ENCODE measurements around the gene PYGO1. TPM values are rescaled to one million over a fixed set of nuclear protein-coding genes. Genes with fewer than 3 reads are reported as not detected.
A peak's percentile ranks its signal among the peaks of the same experiment; 100 is the strongest.

Gene PYGO1
- total RNA-seq, 1 experiment from 2014 or later = 0.55 TPM

DNA sequence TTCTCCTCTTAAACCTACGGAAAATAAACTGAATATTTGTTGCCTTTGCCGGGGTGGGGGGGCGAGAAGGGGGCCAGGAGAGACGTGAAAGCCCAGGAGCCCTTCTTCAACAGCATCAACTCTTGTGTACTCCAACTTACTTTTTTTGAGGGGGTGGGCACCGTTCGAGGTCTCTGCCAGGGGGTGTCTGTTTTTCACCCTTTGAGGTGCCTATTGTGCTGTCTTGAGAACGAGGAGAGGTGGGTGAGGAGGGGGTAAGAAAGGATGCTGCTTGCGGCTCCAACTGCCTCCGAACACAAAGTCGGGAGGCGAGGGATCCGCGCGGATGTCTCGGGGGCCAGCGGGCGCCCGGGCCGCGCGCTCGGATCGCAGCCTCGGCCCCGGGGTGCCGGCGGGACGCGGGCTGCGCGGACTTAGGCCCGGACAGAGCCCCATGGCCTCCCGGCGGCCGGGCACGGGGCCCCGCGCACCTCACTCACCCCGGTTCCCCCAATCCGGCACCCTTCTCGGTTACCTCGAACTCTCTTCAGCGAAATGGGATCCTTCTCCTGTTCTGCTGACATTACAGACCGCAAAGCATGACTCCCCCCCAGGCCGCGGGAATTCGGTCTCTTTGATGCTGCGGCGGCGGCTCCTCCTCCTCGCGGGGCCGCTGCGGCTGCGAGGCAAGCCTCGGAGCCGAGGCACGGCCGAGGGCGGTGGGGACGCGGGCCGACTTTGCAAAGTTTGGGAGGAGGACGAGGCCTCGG lies 650 bp downstream of the PYGO1 start:
- Mint-ChIP-seq H3K4me3 (peak overlapping the region; percentile 61), H3K9me3 (peaks cover 4% of the 10 kb centered on the region; the same call in 1 of the 2 replicates), H3K36me3 (peaks cover 6% of the 10 kb centered on the region; the same call in 1 of the 2 replicates), H3K27me3 (ENCODE audit: low read depth) (peaks cover 44% of the 10 kb centered on the region), H3K27ac (no peak overlapping the region), H3K4me1 (peaks cover 4% of the 10 kb centered on the region)
- TF ChIP-seq OVOL2 (CRISPR knock-in tag; IDR thresholded peaks at IDR 0.05; ENCODE audit: borderline replicate concordance) (no peak), TEAD1 (CRISPR knock-in tag; IDR thresholded peaks at IDR 0.05) (no peak), SMAD3 (CRISPR knock-in tag; IDR thresholded peaks at IDR 0.05; ENCODE audit: borderline replicate concordance) (no peak), MYBL2 (CRISPR knock-in tag; IDR thresholded peaks at IDR 0.05) (no peak), CREB1 (CRISPR knock-in tag; IDR thresholded peaks at IDR 0.05) (no peak), MXD4 (CRISPR knock-in tag; IDR thresholded peaks at IDR 0.05; ENCODE audit: borderline replicate concordance) (no peak), TCF7 (CRISPR knock-in tag; IDR thresholded peaks at IDR 0.05; ENCODE audit: low read depth) (no peak), TP53 (CRISPR knock-in tag; IDR thresholded peaks at IDR 0.05) (no peak), GTF2I (CRISPR knock-in tag; conservative IDR thresholded peaks at IDR 0.05) (no peak)
- TF ChIP-seq, protein P1, sequence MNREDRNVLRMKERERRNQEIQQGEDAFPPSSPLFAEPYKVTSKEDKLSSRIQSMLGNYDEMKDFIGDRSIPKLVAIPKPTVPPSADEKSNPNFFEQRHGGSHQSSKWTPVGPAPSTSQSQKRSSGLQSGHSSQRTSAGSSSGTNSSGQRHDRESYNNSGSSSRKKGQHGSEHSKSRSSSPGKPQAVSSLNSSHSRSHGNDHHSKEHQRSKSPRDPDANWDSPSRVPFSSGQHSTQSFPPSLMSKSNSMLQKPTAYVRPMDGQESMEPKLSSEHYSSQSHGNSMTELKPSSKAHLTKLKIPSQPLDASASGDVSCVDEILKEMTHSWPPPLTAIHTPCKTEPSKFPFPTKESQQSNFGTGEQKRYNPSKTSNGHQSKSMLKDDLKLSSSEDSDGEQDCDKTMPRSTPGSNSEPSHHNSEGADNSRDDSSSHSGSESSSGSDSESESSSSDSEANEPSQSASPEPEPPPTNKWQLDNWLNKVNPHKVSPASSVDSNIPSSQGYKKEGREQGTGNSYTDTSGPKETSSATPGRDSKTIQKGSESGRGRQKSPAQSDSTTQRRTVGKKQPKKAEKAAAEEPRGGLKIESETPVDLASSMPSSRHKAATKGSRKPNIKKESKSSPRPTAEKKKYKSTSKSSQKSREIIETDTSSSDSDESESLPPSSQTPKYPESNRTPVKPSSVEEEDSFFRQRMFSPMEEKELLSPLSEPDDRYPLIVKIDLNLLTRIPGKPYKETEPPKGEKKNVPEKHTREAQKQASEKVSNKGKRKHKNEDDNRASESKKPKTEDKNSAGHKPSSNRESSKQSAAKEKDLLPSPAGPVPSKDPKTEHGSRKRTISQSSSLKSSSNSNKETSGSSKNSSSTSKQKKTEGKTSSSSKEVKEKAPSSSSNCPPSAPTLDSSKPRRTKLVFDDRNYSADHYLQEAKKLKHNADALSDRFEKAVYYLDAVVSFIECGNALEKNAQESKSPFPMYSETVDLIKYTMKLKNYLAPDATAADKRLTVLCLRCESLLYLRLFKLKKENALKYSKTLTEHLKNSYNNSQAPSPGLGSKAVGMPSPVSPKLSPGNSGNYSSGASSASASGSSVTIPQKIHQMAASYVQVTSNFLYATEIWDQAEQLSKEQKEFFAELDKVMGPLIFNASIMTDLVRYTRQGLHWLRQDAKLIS (CRISPR knock-in tag; IDR thresholded peaks at IDR 0.05; ENCODE audit: borderline replicate concordance) = no peak
- TF ChIP-seq, protein P2, sequence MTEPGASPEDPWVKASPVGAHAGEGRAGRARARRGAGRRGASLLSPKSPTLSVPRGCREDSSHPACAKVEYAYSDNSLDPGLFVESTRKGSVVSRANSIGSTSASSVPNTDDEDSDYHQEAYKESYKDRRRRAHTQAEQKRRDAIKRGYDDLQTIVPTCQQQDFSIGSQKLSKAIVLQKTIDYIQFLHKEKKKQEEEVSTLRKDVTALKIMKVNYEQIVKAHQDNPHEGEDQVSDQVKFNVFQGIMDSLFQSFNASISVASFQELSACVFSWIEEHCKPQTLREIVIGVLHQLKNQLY (CRISPR knock-in tag; IDR thresholded peaks at IDR 0.05) = no peak
- TF ChIP-seq, protein P3, sequence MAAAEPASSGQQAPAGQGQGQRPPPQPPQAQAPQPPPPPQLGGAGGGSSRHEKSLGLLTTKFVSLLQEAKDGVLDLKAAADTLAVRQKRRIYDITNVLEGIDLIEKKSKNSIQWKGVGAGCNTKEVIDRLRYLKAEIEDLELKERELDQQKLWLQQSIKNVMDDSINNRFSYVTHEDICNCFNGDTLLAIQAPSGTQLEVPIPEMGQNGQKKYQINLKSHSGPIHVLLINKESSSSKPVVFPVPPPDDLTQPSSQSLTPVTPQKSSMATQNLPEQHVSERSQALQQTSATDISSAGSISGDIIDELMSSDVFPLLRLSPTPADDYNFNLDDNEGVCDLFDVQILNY (CRISPR knock-in tag; IDR thresholded peaks at IDR 0.05) = 0 out of 2 replicates have a peak, but pooled peaks have one; percentile 55
- TF ChIP-seq, protein P4, sequence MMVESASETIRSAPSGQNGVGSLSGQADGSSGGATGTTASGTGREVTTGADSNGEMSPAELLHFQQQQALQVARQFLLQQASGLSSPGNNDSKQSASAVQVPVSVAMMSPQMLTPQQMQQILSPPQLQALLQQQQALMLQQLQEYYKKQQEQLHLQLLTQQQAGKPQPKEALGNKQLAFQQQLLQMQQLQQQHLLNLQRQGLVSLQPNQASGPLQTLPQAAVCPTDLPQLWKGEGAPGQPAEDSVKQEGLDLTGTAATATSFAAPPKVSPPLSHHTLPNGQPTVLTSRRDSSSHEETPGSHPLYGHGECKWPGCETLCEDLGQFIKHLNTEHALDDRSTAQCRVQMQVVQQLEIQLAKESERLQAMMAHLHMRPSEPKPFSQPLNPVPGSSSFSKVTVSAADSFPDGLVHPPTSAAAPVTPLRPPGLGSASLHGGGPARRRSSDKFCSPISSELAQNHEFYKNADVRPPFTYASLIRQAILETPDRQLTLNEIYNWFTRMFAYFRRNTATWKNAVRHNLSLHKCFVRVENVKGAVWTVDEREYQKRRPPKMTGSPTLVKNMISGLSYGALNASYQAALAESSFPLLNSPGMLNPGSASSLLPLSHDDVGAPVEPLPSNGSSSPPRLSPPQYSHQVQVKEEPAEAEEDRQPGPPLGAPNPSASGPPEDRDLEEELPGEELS (CRISPR knock-in tag; IDR thresholded peaks at IDR 0.05) = no peak
- TF ChIP-seq, protein P5, sequence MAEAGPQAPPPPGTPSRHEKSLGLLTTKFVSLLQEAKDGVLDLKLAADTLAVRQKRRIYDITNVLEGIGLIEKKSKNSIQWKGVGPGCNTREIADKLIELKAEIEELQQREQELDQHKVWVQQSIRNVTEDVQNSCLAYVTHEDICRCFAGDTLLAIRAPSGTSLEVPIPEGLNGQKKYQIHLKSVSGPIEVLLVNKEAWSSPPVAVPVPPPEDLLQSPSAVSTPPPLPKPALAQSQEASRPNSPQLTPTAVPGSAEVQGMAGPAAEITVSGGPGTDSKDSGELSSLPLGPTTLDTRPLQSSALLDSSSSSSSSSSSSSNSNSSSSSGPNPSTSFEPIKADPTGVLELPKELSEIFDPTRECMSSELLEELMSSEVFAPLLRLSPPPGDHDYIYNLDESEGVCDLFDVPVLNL (CRISPR knock-in tag; IDR thresholded peaks at IDR 0.05; ENCODE audit: borderline replicate concordance, low read depth) = 0 out of 2 replicates have a peak, but pooled peaks have one; percentile 22
- TF ChIP-seq, protein P6, sequence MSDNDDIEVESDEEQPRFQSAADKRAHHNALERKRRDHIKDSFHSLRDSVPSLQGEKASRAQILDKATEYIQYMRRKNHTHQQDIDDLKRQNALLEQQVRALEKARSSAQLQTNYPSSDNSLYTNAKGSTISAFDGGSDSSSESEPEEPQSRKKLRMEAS (CRISPR knock-in tag; IDR thresholded peaks at IDR 0.05) = peak; percentile 47; the same call in 1 of the 2 replicates
- TF ChIP-seq, protein P7, sequence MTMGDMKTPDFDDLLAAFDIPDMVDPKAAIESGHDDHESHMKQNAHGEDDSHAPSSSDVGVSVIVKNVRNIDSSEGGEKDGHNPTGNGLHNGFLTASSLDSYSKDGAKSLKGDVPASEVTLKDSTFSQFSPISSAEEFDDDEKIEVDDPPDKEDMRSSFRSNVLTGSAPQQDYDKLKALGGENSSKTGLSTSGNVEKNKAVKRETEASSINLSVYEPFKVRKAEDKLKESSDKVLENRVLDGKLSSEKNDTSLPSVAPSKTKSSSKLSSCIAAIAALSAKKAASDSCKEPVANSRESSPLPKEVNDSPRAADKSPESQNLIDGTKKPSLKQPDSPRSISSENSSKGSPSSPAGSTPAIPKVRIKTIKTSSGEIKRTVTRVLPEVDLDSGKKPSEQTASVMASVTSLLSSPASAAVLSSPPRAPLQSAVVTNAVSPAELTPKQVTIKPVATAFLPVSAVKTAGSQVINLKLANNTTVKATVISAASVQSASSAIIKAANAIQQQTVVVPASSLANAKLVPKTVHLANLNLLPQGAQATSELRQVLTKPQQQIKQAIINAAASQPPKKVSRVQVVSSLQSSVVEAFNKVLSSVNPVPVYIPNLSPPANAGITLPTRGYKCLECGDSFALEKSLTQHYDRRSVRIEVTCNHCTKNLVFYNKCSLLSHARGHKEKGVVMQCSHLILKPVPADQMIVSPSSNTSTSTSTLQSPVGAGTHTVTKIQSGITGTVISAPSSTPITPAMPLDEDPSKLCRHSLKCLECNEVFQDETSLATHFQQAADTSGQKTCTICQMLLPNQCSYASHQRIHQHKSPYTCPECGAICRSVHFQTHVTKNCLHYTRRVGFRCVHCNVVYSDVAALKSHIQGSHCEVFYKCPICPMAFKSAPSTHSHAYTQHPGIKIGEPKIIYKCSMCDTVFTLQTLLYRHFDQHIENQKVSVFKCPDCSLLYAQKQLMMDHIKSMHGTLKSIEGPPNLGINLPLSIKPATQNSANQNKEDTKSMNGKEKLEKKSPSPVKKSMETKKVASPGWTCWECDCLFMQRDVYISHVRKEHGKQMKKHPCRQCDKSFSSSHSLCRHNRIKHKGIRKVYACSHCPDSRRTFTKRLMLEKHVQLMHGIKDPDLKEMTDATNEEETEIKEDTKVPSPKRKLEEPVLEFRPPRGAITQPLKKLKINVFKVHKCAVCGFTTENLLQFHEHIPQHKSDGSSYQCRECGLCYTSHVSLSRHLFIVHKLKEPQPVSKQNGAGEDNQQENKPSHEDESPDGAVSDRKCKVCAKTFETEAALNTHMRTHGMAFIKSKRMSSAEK (CRISPR knock-in tag; IDR thresholded peaks at IDR 0.05; ENCODE audit: borderline replicate concordance) = no peak
- TF ChIP-seq, protein P8, sequence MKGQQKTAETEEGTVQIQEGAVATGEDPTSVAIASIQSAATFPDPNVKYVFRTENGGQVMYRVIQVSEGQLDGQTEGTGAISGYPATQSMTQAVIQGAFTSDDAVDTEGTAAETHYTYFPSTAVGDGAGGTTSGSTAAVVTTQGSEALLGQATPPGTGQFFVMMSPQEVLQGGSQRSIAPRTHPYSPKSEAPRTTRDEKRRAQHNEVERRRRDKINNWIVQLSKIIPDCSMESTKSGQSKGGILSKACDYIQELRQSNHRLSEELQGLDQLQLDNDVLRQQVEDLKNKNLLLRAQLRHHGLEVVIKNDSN (CRISPR knock-in tag; IDR thresholded peaks at IDR 0.05) = no peak
- TF ChIP-seq, protein P9, sequence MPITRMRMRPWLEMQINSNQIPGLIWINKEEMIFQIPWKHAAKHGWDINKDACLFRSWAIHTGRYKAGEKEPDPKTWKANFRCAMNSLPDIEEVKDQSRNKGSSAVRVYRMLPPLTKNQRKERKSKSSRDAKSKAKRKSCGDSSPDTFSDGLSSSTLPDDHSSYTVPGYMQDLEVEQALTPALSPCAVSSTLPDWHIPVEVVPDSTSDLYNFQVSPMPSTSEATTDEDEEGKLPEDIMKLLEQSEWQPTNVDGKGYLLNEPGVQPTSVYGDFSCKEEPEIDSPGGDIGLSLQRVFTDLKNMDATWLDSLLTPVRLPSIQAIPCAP (CRISPR knock-in tag; IDR thresholded peaks at IDR 0.05) = no peak
- DNase-seq (ENCODE audit: low spot score) (peak; percentile 52), ATAC-seq (peak; percentile 59)
- ChIA-PET POLR2A (no interaction called here), CTCF (no interaction called here)
